K562 (cell line): ENCODE data around the gene PLEKHH3. TPM values are rescaled to one million over a fixed set of nuclear protein-coding genes. Genes with fewer than 3 reads are reported as not detected.

Experiments
- ARNT ChIP-seq, 2 experiments: fragments of 450-650 bp; IDR thresholded peaks; 2 replicates each; pipeline ENCODE4 v1.6.1; 2016; ENCODE audit warnings: mild to moderate bottlenecking in 1 of 2
- CBFA2T3 ChIP-seq: fragments of 450-650 bp; IDR thresholded peaks from 2 replicates; pipeline ENCODE4 v1.6.1; 2017
- CBX1 ChIP-seq: sonication (generic); IDR thresholded peaks from 2 replicates; pipeline ENCODE4 v1.6.1; 2016; ENCODE audit warnings: antibody characterized with exemption, low read depth, mild to moderate bottlenecking
- DACH1 ChIP-seq: fragments of 450-650 bp; IDR thresholded peaks from 2 replicates; pipeline ENCODE4 v1.6.1; 2018; ENCODE audit not compliant: partially characterized antibody
- E2F8 ChIP-seq: fragments of 450-650 bp; IDR thresholded peaks from 2 replicates; pipeline ENCODE4 v1.7.1; 2018; ENCODE audit warnings: mild to moderate bottlenecking, low read depth; ENCODE audit not compliant: partially characterized antibody
- ELF1 ChIP-seq: fragments of 200-800 bp; sonication (Bioruptor generic); IDR thresholded peaks from 2 replicates; pipeline ENCODE4 v1.6.1; 2016; ENCODE audit warnings: missing genetic modification characterization, missing compliant biosample characterization
- HMG20B ChIP-seq: fragments of 250-450 bp; sonication (Bioruptor Pico); IDR thresholded peaks from 2 replicates; pipeline ENCODE4 v1.5.0; 2021; ENCODE audit warnings: mild to moderate bottlenecking
- MYNN ChIP-seq, 2 experiments: sonication (generic); formaldehyde crosslinking in 1 of 2; IDR thresholded peaks; 2 replicates each; pipeline versions ENCODE4 v1.5.0 to v1.6.1; 2016 to 2020; ENCODE audit warnings: antibody characterized with exemption in 1 of 2, missing genetic modification reagents in 1 of 2
- PKNOX1 ChIP-seq: fragments of 450-650 bp; IDR thresholded peaks from 2 replicates; pipeline ENCODE4 v1.6.1; 2016
- RCOR1 ChIP-seq, 2 experiments: IDR thresholded peaks; 2 replicates each; pipeline ENCODE4 v1.6.1; 2012; ENCODE audit warnings: low read depth in 2 of 2, low read length in 2 of 2, borderline replicate concordance in 1 of 2, improper control_type of control experiment in 1 of 2
- SETDB1 ChIP-seq: IDR thresholded peaks from one replicate; pipeline ENCODE4 v1.6.1; 2012; ENCODE audit warnings: low read length, control low read depth, inconsistent platforms
- SRSF7 ChIP-seq: fragments of 200-400 bp; formaldehyde crosslinking; optimal IDR thresholded peaks from 2 replicates; pipeline ENCODE3; 2017; ENCODE audit warnings: mild to moderate bottlenecking, low read depth, low read length
- TAF1 ChIP-seq: IDR thresholded peaks from 2 replicates; pipeline ENCODE4 v1.6.1; 2011; ENCODE audit warnings: mild to moderate bottlenecking, low read length, moderate library complexity; ENCODE audit not compliant: insufficient read depth, control insufficient read depth, severe bottlenecking; ENCODE audit errors: extremely low read depth
- THRAP3 ChIP-seq: fragments of 450-650 bp; IDR thresholded peaks from 2 replicates; pipeline ENCODE4 v1.6.1; 2016; ENCODE audit warnings: mild to moderate bottlenecking, inconsistent platforms, borderline replicate concordance
- U2AF2 ChIP-seq: fragments of 200-400 bp; formaldehyde crosslinking; optimal IDR thresholded peaks from 2 replicates; pipeline ENCODE3; 2017; ENCODE audit warnings: low read depth, mild to moderate bottlenecking, low read length
- ZBTB17 ChIP-seq: fragments of 450-650 bp; formaldehyde crosslinking; IDR thresholded peaks from 2 replicates; pipeline ENCODE4 v1.4.0; 2020; ENCODE audit warnings: mild to moderate bottlenecking
- ZNF12 ChIP-seq: sonication (generic); formaldehyde crosslinking; IDR thresholded peaks from 2 replicates; pipeline ENCODE4 v1.4.0; 2020; ENCODE audit warnings: mild to moderate bottlenecking, missing genetic modification reagents
- ZNF124 ChIP-seq: sonication (generic); formaldehyde crosslinking; IDR thresholded peaks from 2 replicates; pipeline ENCODE4 v1.8.1; 2022; ENCODE audit warnings: missing genetic modification reagents
- ZNF24 ChIP-seq: fragments of 450-650 bp; IDR thresholded peaks from 2 replicates; pipeline ENCODE4 v1.6.1; 2016
- ZNF398 ChIP-seq: fragments of 250-450 bp; sonication (Bioruptor Pico); IDR thresholded peaks from 2 replicates; pipeline ENCODE4 v1.8.0; 2021; ENCODE audit warnings: moderate library complexity, mild to moderate bottlenecking, inconsistent platforms
- ZNF589 ChIP-seq: fragments of 200-800 bp; sonication (Bioruptor generic); IDR thresholded peaks from 2 replicates; pipeline ENCODE4 v1.6.1; 2016; ENCODE audit warnings: low read depth, missing genetic modification characterization, missing compliant biosample characterization
- polyA plus RNA-seq, 8 experiments: library from polyadenylated mRNA; depleted of rRNA in 4 of 8; stranded (reverse) in 5 of 8; unstranded in 3 of 8; fragments of >200 nt; fragmentation: Nextera tagmentation in 2 of 8; fragmentation: Illumina TruSeq in 1 of 8; extraction: Ambion mirVana in 2 of 8; extraction: Trizol in 1 of 8; gene quantifications; 2 replicates each; pipeline versions ENCODE4 v1.2.1 to v1.2.3, GENCODE V29; 2011 to 2014; ENCODE audit warnings: inconsistent platforms in 1 of 8, missing spikeins in 1 of 8
- total RNA-seq, 7 experiments: library from RNA; depleted of rRNA in 6 of 7; stranded (reverse); fragments of >200 nt in 6 of 7; fragmentation: Illumina TruSeq in 2 of 7; extraction: Trizol in 2 of 7; gene quantifications; 2 replicates each; pipeline versions ENCODE4 v1.2.1 to v1.2.3, GENCODE V29; 2011 to 2021; ENCODE audit warnings: low replicate concordance in 1 of 7

The PLEKHH3 gene
- total and polyA plus RNA-seq, 9 of the 15 experiments (the other 6 are each of a cell fraction or from before 2014, with no cell fraction given) = 0.58 to 34.5 (median 5.0) TPM

- no peak for TF ChIP-seq E2F8
- TF ChIP-seq U2AF2 = no peak
- no peak for TF ChIP-seq ELF1 (tag)
- TF ChIP-seq SETDB1 = no peak
- TF ChIP-seq HMG20B (CRISPR knock-in tag) = no peak
- TF ChIP-seq RCOR1 (IDR thresholded peaks at IDR 0.05; ENCODE audit: borderline replicate concordance in 1 of 2, low read depth in 2 of 2, low read length in 2 of 2) = peak; percentile 85 to 98; a peak in 3 of 4 replicates
- TF ChIP-seq SRSF7 = no peak
- peak; percentile 94 for TF ChIP-seq ZBTB17 (CRISPR knock-in tag)
- peak; percentile 68; the same call in 1 of the 2 replicates for TF ChIP-seq ZNF589 (CRISPR knock-in tag)
- no peak for TF ChIP-seq ZNF124 (CRISPR knock-in tag)
- peak; percentile 56 for TF ChIP-seq DACH1
- no peak for TF ChIP-seq ZNF12 (CRISPR knock-in tag)
- TF ChIP-seq TAF1 = no peak
- peak; percentile 96 for TF ChIP-seq CBFA2T3
- no peak for TF ChIP-seq CBX1
- TF ChIP-seq THRAP3 = no peak
- peak; percentile 93 for TF ChIP-seq PKNOX1
- TF ChIP-seq ZNF398 (CRISPR knock-in tag) = no peak
- no peak for TF ChIP-seq ZNF24
- TF ChIP-seq MYNN (IDR thresholded peaks at IDR 0.05) = peak; percentile 56; the same call in 1 of the 2 replicates
- TF ChIP-seq MYNN (CRISPR knock-in tag; IDR thresholded peaks at IDR 0.05) = no peak
- peak in 1 of 2 experiments; percentile 81; a peak in 2 of 4 replicates for TF ChIP-seq ARNT (IDR thresholded peaks at IDR 0.05)
These were observed 43.8 kb downstream of the PLEKHH3 start (continued) for GRCh38 chr17:42632949-42633444.
